ENCODE data around the gene HSD11B2.
"Not testable (repeated sequence)": the region's sequence is repeated elsewhere in the genome, so short reads cannot be mapped to it uniquely, and the experiment has no call there.

The HSD11B2 gene

DNA sequence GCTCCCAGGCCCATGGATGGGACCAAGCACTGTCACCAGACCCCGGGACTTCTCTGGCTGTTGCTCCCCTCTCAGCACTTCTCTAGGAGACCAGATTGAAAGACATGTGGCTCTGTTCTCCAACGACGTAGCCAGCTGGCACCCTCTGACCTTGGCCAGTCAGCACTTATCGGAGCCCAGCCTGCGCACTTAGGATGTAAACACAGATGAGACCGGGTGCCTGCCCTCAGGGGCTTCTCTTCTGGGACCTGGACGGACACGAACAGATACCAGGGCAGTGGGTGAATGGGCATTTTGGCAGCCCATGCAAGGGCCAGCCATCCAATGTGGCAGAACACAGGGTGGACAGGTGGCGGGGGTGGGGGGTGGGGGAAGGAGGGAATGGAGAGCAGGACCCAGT is 21.3 kb upstream of the HSD11B2 start:
- no peak overlapping the region for H3K4me3 ChIP-seq (ENCODE audit: low read depth, low read length)
- TF ChIP-seq, protein P1, sequence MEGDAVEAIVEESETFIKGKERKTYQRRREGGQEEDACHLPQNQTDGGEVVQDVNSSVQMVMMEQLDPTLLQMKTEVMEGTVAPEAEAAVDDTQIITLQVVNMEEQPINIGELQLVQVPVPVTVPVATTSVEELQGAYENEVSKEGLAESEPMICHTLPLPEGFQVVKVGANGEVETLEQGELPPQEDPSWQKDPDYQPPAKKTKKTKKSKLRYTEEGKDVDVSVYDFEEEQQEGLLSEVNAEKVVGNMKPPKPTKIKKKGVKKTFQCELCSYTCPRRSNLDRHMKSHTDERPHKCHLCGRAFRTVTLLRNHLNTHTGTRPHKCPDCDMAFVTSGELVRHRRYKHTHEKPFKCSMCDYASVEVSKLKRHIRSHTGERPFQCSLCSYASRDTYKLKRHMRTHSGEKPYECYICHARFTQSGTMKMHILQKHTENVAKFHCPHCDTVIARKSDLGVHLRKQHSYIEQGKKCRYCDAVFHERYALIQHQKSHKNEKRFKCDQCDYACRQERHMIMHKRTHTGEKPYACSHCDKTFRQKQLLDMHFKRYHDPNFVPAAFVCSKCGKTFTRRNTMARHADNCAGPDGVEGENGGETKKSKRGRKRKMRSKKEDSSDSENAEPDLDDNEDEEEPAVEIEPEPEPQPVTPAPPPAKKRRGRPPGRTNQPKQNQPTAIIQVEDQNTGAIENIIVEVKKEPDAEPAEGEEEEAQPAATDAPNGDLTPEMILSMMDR (IDR thresholded peaks at IDR 0.05; ENCODE audit: control insufficient read depth, extremely low read depth, insufficient read depth): no peak
- no peak for DNase-seq (ENCODE audit: low read depth)

- H3K4me3 ChIP-seq (ENCODE audit: low read depth, low read length): no peak overlapping the region
- TF ChIP-seq, protein P1 (IDR thresholded peaks at IDR 0.05; ENCODE audit: control insufficient read depth, extremely low read depth, insufficient read depth): no peak
- DNase-seq (ENCODE audit: low read depth): no peak
These were observed 19.6 kb upstream of the HSD11B2 start for GRCh38 chr16:67411339-67411738.

DNA sequence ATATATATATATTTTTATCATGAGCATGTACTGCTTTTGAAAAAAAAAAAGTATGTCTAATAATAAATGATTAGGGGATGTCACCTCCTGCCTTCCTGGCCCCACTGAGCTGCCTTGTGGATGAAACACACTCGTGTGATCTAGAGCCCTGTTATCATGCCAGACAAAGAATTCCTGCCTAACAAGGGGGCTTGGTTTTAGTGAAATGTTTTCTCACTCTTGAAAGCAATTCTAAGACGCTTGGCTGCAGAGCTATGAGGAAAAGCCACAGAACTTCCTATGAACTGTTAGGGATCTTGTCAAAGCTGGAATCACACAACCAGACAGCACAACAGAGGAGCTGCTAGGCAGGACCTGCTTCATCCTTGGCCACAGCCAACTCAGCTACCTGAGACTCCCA is 18.6 kb upstream of the HSD11B2 start:
- H3K4me3 ChIP-seq (ENCODE audit: low read depth, low read length): no peak overlapping the region
- DNase-seq (ENCODE audit: low read depth): no peak
- TF ChIP-seq, protein P1 (IDR thresholded peaks at IDR 0.05; ENCODE audit: control insufficient read depth, extremely low read depth, insufficient read depth): no peak

GRCh38 chr16:67413978-67414911 is 16.7 kb upstream of the HSD11B2 start:
- TF ChIP-seq, protein P1 (IDR thresholded peaks at IDR 0.05; ENCODE audit: control insufficient read depth, extremely low read depth, insufficient read depth): no peak
- DNase-seq (ENCODE audit: low read depth): no peak
- no peak overlapping the region for H3K4me3 ChIP-seq (ENCODE audit: low read depth, low read length)

GRCh38 chr16:67415421-67415820 is 15.5 kb upstream of the HSD11B2 start:
- DNase-seq (ENCODE audit: low read depth); H3K4me3 ChIP-seq (ENCODE audit: low read depth, low read length): not testable (repeated sequence)

GRCh38 chr16:67415872-67416793 is 14.8 kb upstream of the HSD11B2 start, which contains the start of gene ZDHHC1:
Gene ZDHHC1, minus strand, starts transcription at chr16:67416477. Its CDS starts 8,702 bp downstream, at chr16:67407775.
- TF ChIP-seq, protein P1 (IDR thresholded peaks at IDR 0.05; ENCODE audit: control insufficient read depth, extremely low read depth, insufficient read depth): no peak
- no peak for DNase-seq (ENCODE audit: low read depth)
- H3K4me3 ChIP-seq (ENCODE audit: low read depth, low read length): no peak within 1 kb of the TSS

Data from LNCaP clone FGC (cell line).